HG03159 (cell line): ENCODE results near the gene IGF2BP3.

Experiments
- ATAC-seq: cut with Tn5 transposase; IDR thresholded peaks from one replicate; pipeline ENCODE4 v1.9.1; 2021; ENCODE audit warnings: mild to moderate bottlenecking, moderate library complexity; ENCODE audit not compliant: unreplicated experiment

The IGF2BP3 gene

DNA sequence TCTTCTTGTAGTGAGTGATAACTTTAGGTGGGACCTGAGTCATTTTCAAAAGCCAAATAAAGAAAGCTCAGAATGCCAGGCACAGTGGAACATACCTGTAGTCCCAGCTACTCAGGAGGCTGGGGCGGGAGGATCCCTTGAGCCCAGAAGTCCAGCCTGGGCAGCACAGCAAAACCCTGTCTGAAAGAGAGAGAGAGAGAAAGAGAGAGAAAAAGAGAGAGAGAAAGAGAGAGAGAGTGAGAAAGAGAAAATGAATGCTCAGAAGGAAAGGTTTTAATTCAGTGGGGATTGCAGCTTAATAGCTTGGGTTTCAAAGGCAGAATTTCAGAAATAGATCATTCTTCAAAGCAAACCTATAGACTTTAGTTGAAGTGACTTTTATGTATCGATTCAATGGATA is 198.0 kb downstream of the IGF2BP3 start:
- no peak for ATAC-seq

GRCh38 chr7:23268746-23269145 is 201.5 kb downstream of the IGF2BP3 start:
- no peak for ATAC-seq

DNA sequence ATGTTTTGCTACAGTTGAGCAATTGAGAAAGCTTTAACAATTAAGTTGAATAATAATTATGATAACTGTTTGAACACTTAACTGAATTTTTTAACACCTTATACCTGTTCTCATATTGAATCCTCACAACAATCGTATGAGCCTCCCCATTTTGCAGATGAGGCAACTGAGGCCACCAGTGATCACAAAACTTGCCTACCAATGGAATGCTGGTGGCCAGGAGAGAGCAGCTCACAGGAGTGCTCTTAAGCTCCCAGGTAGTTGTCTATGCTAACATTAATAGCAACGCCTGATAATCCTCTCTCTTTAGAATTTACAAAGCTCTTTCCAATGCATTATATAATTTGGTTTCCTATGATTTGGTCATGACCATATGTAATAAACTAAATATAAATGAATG is 202.1 kb downstream of the IGF2BP3 start:
- no peak for ATAC-seq

- no peak for ATAC-seq
Measured at GRCh38 chr7:23267357-23267756, 202.9 kb downstream of the IGF2BP3 start.

DNA sequence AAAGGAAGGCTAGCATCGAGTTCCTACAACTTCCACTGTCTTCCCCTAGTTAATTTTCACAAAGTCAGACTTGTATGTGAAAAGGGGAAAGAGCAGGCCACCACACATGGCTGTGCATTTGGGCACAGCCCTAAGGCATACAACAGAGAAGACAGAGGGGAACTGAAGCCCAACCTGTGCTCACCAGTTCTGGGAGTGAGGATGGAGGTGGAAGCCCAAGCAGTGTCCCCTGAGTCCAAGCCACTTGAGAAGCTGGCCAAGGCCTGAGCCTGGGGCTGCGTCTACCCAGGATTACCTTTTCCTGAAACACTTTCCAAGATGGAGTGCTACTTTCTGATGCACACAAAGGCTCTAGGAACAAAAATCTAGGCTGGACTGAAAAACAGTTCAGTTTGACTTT is 203.4 kb downstream of the IGF2BP3 start:
- no peak for ATAC-seq

- ATAC-seq: no peak
Measured at GRCh38 chr7:23264916-23265458, 205.3 kb downstream of the IGF2BP3 start.

DNA sequence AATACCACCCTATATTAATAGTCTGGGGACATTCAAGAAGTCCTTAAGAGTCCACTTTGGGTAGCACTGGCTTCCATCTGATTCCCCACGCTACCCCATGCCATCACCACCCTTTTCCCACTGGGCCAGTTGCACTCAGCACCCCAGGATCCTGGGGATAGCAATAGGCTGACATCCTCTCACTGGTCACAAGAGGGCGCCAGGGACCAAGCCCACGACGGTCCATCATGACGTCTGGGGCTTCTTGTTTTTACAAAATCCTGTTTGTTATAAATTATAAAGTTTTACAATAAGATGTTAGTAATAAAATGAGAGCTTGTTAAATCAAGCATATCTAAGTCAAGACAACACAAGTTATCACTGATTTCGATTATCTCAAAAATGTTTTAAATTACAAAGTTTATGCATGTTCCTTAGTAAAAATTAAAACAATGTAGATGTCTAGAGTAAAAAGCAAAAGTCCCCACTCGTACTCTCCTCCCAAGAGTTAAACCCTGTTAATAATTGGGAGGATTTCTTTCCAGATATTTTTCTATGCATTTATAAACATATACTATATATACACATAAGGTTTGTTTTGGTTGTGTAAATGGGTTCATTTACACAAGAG is 208.3 kb downstream of the IGF2BP3 start:
- peak; percentile 84 for ATAC-seq

DNA sequence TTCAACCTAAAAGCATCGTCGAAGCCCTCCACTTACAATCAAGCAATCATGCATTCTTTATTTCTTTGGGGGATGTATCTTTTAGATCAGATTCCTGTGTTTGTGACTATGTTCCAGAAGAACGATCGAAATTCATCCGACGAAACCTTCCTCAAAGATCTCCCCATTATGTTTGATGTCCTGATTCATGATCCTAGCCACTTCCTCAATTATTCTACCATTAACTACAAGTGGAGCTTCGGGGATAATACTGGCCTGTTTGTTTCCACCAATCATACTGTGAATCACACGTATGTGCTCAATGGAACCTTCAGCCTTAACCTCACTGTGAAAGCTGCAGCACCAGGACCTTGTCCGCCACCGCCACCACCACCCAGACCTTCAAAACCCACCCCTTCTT is 209.9 kb downstream of the IGF2BP3 start:
- no peak for ATAC-seq
